AG09309 (cell line): ENCODE data around the gene NME2.

Experiments
- DNase-seq: peaks from one replicate; pipeline ENCODE4 v3.0.0-alpha.2; 2010; ENCODE audit warnings: low read depth
- H3K4me3 ChIP-seq: 2 replicates; pipeline ENCODE4 v1.5.1; 2011; ENCODE audit warnings: mild to moderate bottlenecking, low read depth, low read length, moderate library complexity; ENCODE audit not compliant: control insufficient read depth
- CTCF ChIP-seq: IDR thresholded peaks from 2 replicates; pipeline ENCODE4 v1.5.1; 2011; ENCODE audit warnings: mild to moderate bottlenecking, low read depth, low read length, inconsistent platforms; ENCODE audit not compliant: insufficient read depth, control insufficient read depth; ENCODE audit errors: missing control alignments

Gene NME2

GRCh38 chr17:51184124-51184523, 17.9 kb downstream of the NME2 start:
- H3K4me3 ChIP-seq, result no peak overlapping the region
- TF ChIP-seq CTCF, result no peak
- no peak for DNase-seq

- no peak for TF ChIP-seq CTCF
- no peak for DNase-seq
These were observed 19.6 kb downstream of the NME2 start for GRCh38 chr17:51185763-51186332.

GRCh38 chr17:51188271-51188833, 22.1 kb downstream of the NME2 start:
- H3K4me3 ChIP-seq, result no peak overlapping the region
- no peak for TF ChIP-seq CTCF
- no peak for DNase-seq

More at GRCh38 chr17:51185763-51186332, 19.6 kb downstream of the NME2 start:
- H3K4me3 ChIP-seq, result no peak overlapping the region

- DNase-seq, result no peak
- TF ChIP-seq CTCF, result no peak
- no peak overlapping the region for H3K4me3 ChIP-seq
These were observed 23.0 kb downstream of the NME2 start for GRCh38 chr17:51189162-51189561.

- no peak for TF ChIP-seq CTCF
- H3K4me3 ChIP-seq, result no peak overlapping the region
- DNase-seq, result no peak
These were observed 23.4 kb downstream of the NME2 start for GRCh38 chr17:51189628-51190027.

GRCh38 chr17:51191895-51192294, 25.7 kb downstream of the NME2 start:
- no peak for DNase-seq
- no peak overlapping the region for H3K4me3 ChIP-seq
- no peak for TF ChIP-seq CTCF

- TF ChIP-seq CTCF, result no peak
- no peak for DNase-seq
- no peak overlapping the region for H3K4me3 ChIP-seq
These were observed 31.5 kb downstream of the NME2 start for GRCh38 chr17:51197754-51198153.
